ENCODE results near the gene PRMT2.
A peak's percentile ranks its signal among the peaks of the same experiment; 100 is the strongest.

GRCh38 chr21:46604975-46605766 is 30.3 kb upstream of the PRMT2 start, which contains the start of gene S100B:
- TF ChIP-seq CTCF (IDR thresholded peaks at IDR 0.05; ENCODE audit: low read depth, low read length) (no peak), POLR2A (IDR thresholded peaks at IDR 0.05; ENCODE audit: extremely low read depth, insufficient read length) (no peak), MAX (IDR thresholded peaks at IDR 0.05; ENCODE audit: low read depth, low read length) (peak; percentile 64; the same call in 1 of the 2 replicates), MYC (IDR thresholded peaks at IDR 0.05; ENCODE audit: low read depth, low read length) (0 out of 2 replicates have a peak, but pooled peaks have one; percentile 21)

All from NB4 (cell line).